Endodermal cell (in vitro differentiated cells): ENCODE data around the gene ZNF569. TPM values are rescaled to one million over a fixed set of nuclear protein-coding genes. Genes with fewer than 3 reads are reported as not detected.
A peak's percentile ranks its signal among the peaks of the same experiment; 100 is the strongest.

Source experiments
- DNase-seq: peaks from one replicate; pipeline ENCODE4 v3.0.0-alpha.2; 2017
- H3K27ac ChIP-seq: 2 replicates; pipeline ENCODE4 v1.5.1; 2013; ENCODE audit warnings: mild to moderate bottlenecking, low read depth, low read length, moderate library complexity
- H3K27me3 ChIP-seq: 2 replicates; pipeline ENCODE4 v1.6.1; 2013; ENCODE audit warnings: mild to moderate bottlenecking, low read length, moderate library complexity; ENCODE audit not compliant: insufficient read depth, control insufficient read depth, poor library complexity, severe bottlenecking
- H3K36me3 ChIP-seq: 2 replicates; pipeline ENCODE4 v1.7.0; 2013; ENCODE audit warnings: mild to moderate bottlenecking, low read length, moderate library complexity; ENCODE audit not compliant: control insufficient read depth, insufficient read depth
- H3K4me1 ChIP-seq: one replicate; pipeline ENCODE4 v1.7.0; 2013; ENCODE audit warnings: low read length; ENCODE audit not compliant: control insufficient read depth, insufficient read depth
- H3K4me3 ChIP-seq: 2 replicates; pipeline ENCODE4 v1.5.1; 2013; ENCODE audit warnings: mild to moderate bottlenecking, low read length, moderate library complexity
- H3K9ac ChIP-seq: 2 replicates; pipeline ENCODE4 v1.6.1; 2013; ENCODE audit warnings: mild to moderate bottlenecking, low read length, moderate library complexity; ENCODE audit not compliant: poor library complexity, severe bottlenecking; ENCODE audit errors: extremely low read depth
- H3K9me3 ChIP-seq: 2 replicates; pipeline ENCODE4 v1.6.1; 2013; ENCODE audit warnings: mild to moderate bottlenecking, low read length, moderate library complexity; ENCODE audit not compliant: control insufficient read depth
- H3K27ac Mint-ChIP-seq: 2 replicates; pipeline ENCODE4 v1.8.0; 2020; ENCODE audit warnings: mixed read lengths
- H3K27me3 Mint-ChIP-seq: 2 replicates; pipeline ENCODE4 v1.8.0; 2021; ENCODE audit warnings: mild to moderate bottlenecking, mixed read lengths; ENCODE audit not compliant: insufficient read depth
- H3K36me3 Mint-ChIP-seq: 2 replicates; pipeline ENCODE4 v1.8.0; 2020; ENCODE audit warnings: low read depth, mixed read lengths
- H3K4me1 Mint-ChIP-seq: 2 replicates; pipeline ENCODE4 v1.8.0; 2020; ENCODE audit warnings: mixed read lengths
- H3K4me3 Mint-ChIP-seq: 2 replicates; pipeline ENCODE4 v1.8.0; 2020; ENCODE audit warnings: mild to moderate bottlenecking, moderate library complexity, mixed read lengths
- H3K9me3 Mint-ChIP-seq: 2 replicates; pipeline ENCODE4 v1.8.0; 2020; ENCODE audit warnings: mild to moderate bottlenecking, mixed read lengths
- CTCF ChIP-seq: fragments of 200-600 bp; sonication (generic); conservative IDR thresholded peaks from 2 replicates; pipeline ENCODE4 v1.5.0; 2021; ENCODE audit warnings: antibody characterized with exemption, mild to moderate bottlenecking
- WGBS, 2 experiments: methylation state at CpG; one replicate each; pipeline versions ENCODE4 v1.1.5 to v1.1.7; 2013; ENCODE audit warnings: missing lambda C conversion rate in 2 of 2, mixed read lengths in 1 of 2; ENCODE audit not compliant: insufficient coverage in 1 of 2, insufficient read length in 1 of 2; 5-methylcytosine and 5-hydroxymethylcytosine counted together
- total RNA-seq, 2 donors: library from RNA; stranded (reverse); fragmentation: NEBNext Ultra II Directional in 1 of 2; extraction: Animal tissue kit (Norgen Biotek cat#: 25700) in 1 of 2; gene quantifications; 2 replicates in 1 of 2; 3 replicates in 1 of 2; pipeline ENCODE4 v1.2.1, GENCODE V29; 2021

ZNF569 gene
- total RNA-seq, 2 donors from 2014 or later = 11.3 to 13.7 TPM

DNA sequence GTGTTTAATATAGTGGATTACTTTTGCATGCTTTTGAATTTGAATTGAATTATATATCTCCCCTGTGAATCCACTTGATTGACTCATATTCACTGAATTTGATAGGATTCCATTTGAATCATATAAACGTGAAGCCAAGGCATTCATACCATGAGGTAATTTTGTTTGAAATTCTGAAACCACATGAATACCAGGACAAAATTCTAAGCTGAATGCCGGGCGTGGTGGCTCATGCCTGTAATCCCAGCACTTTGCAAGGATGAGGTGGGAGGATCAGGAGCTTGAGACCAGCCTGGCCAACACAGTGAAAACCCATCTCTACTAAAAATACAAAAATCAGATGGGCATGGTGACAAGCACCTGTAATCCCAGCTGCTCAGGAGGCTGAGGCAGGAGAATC lies 43.9 kb upstream of the ZNF569 start:
- H3K36me3 Mint-ChIP-seq = peaks cover 51% of the 10 kb centered on the region
- DNase-seq = no peak
- Histone ChIP-seq H3K9me3 (peaks cover 12% of the 10 kb centered on the region), H3K4me1 (peaks cover 4% of the 10 kb centered on the region), H3K4me3 (no peak overlapping the region), H3K9ac (no peak overlapping the region), H3K27ac (no peak overlapping the region), H3K27me3 (no peaks in the 10 kb centered on the region), H3K36me3 (peaks cover 61% of the 10 kb centered on the region)
- TF ChIP-seq CTCF = no peak
- 90 to 98% methylated on average over 3 of the region's 3 CpGs for WGBS, 2 experiments
- H3K9me3 Mint-ChIP-seq = no peaks in the 10 kb centered on the region
- H3K4me3 Mint-ChIP-seq = no peak overlapping the region
- no peaks in the 10 kb centered on the region for H3K4me1 Mint-ChIP-seq
- no peak overlapping the region for H3K27ac Mint-ChIP-seq
- H3K27me3 Mint-ChIP-seq = no peaks in the 10 kb centered on the region

DNA sequence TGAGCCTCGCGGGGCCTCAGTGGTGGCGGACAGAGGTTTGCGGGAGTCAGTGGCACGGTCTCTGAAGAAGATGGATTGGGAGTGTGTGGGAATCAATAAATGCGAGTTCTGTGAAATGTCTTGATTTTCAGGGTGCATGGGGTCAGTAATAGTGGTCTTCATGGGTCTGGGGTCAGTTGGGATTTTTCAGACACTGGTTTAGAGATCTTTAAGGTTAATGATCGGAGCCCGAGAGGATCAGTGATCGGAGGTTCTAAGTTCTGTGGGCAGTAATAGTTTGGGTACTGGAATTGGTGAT lies 39.9 kb upstream of the ZNF569 start:
- peaks cover 6% of the 10 kb centered on the region for H3K4me1 Mint-ChIP-seq
- peaks cover 26% of the 10 kb centered on the region for H3K36me3 Mint-ChIP-seq
- no peak overlapping the region for H3K4me3 Mint-ChIP-seq
- H3K27me3 ChIP-seq = no peaks in the 10 kb centered on the region
- peak overlapping the region; percentile 97 for H3K9ac ChIP-seq
- peaks cover 14% of the 10 kb centered on the region for H3K4me1 ChIP-seq
- no peak for TF ChIP-seq CTCF
- peaks cover 15% of the 10 kb centered on the region for H3K9me3 Mint-ChIP-seq
- H3K4me3 ChIP-seq = peak overlapping the region; percentile 98
- DNase-seq = no peak
- H3K27ac ChIP-seq = no peak overlapping the region
- no peak overlapping the region for H3K27ac Mint-ChIP-seq
- peaks cover 27% of the 10 kb centered on the region for H3K36me3 ChIP-seq
- H3K9me3 ChIP-seq = peaks cover 38% of the 10 kb centered on the region
- no peaks in the 10 kb centered on the region for H3K27me3 Mint-ChIP-seq
- WGBS, 2 experiments = 4 to 15% methylated on average over 4 to 9 of the region's 9 CpGs

GRCh38 chr19:37506387-37507166 lies 39.3 kb upstream of the ZNF569 start, which contains the start of gene ZNF793:
Gene ZNF793, plus strand, starts transcription at chr19:37506939. Its CDS starts 16,501 bp downstream, at chr19:37523440.
- no peak for TF ChIP-seq CTCF
- H3K4me1 Mint-ChIP-seq = peaks cover 10% of the 10 kb centered on the region
- Histone ChIP-seq H3K27me3 (no peaks in the 10 kb centered on the region), H3K4me3 (peak within 1 kb of the TSS; percentile 98), H3K9ac (peak within 1 kb of the TSS; percentile 97), H3K36me3 (peaks cover 23% of the 10 kb centered on the region), H3K4me1 (peaks cover 14% of the 10 kb centered on the region), H3K27ac (peak within 1 kb of the TSS; percentile 95), H3K9me3 (peaks cover 38% of the 10 kb centered on the region)
- H3K27ac Mint-ChIP-seq = no peak within 1 kb of the TSS
- 1 to 3% methylated on average over 25 to 40 of the region's 40 CpGs for WGBS, 2 experiments
- peaks cover 21% of the 10 kb centered on the region for H3K9me3 Mint-ChIP-seq
- H3K27me3 Mint-ChIP-seq = no peaks in the 10 kb centered on the region
- peak; percentile 94 for DNase-seq
- no peak within 1 kb of the TSS for H3K4me3 Mint-ChIP-seq
- H3K36me3 Mint-ChIP-seq = peaks cover 26% of the 10 kb centered on the region
